CD14-positive monocyte (primary cell): ENCODE results near the gene CHRNA9. TPM values are rescaled to one million over a fixed set of nuclear protein-coding genes. Genes with fewer than 3 reads are reported as not detected.

Source experiments
- DNase-seq, 3 donors: peaks; one replicate each; pipeline ENCODE4 v3.0.0-alpha.2; 2011 to 2022
- H2AFZ ChIP-seq: 2 replicates; pipeline ENCODE4 v1.6.0; 2012; ENCODE audit warnings: mild to moderate bottlenecking, low read depth, low read length, inconsistent platforms; ENCODE audit not compliant: insufficient read depth, poor library complexity, severe bottlenecking
- H3K27ac ChIP-seq, 2 donors: 1 replicate in 1 of 2; 2 replicates in 1 of 2; pipeline ENCODE4 v1.5.1; 2012 to 2013; ENCODE audit warnings: low read length in 2 of 2, control low read depth in 1 of 2, inconsistent platforms in 1 of 2, low read depth in 1 of 2, mild to moderate bottlenecking in 1 of 2
- H3K27me3 ChIP-seq, 2 donors: one replicate each; pipeline versions ENCODE4 v1.6.0 to v1.6.1; 2011 to 2013; ENCODE audit warnings: low read length in 2 of 2; ENCODE audit not compliant: control insufficient read depth in 2 of 2, insufficient read depth in 2 of 2
- H3K36me3 ChIP-seq, 2 donors: replicated peaks in 1 of 2; 1 replicate in 1 of 2; 2 replicates in 1 of 2; pipeline versions ENCODE4 v1.5.1 to v1.6.1; 2012 to 2013; ENCODE audit warnings: low read length in 2 of 2, control low read depth in 1 of 2, inconsistent platforms in 1 of 2, mild to moderate bottlenecking in 1 of 2; ENCODE audit not compliant: insufficient read depth in 2 of 2, control insufficient read depth in 1 of 2
- H3K4me1 ChIP-seq, 2 donors: 1 replicate in 1 of 2; 2 replicates in 1 of 2; pipeline versions ENCODE4 v1.5.1 to v1.6.1; 2012 to 2013; ENCODE audit warnings: low read length in 2 of 2, control low read depth in 1 of 2, inconsistent platforms in 1 of 2, mild to moderate bottlenecking in 1 of 2, moderate library complexity in 1 of 2; ENCODE audit not compliant: insufficient read depth in 2 of 2, control insufficient read depth in 1 of 2
- H3K4me2 ChIP-seq: replicated peaks from 2 replicates; pipeline ENCODE3; 2012; ENCODE audit warnings: low read length, moderate library complexity, mild to moderate bottlenecking; ENCODE audit not compliant: poor library complexity, severe bottlenecking; ENCODE audit errors: extremely low read depth
- H3K4me3 ChIP-seq, 3 experiments: fragments of 200-600 bp in 1 of 3; sonication (generic) in 1 of 3; replicated peaks in 1 of 3; 1 replicate in 2 of 3; 2 replicates in 1 of 3; pipeline ENCODE4 v1.5.1; 2011 to 2013; ENCODE audit warnings: low read length in 3 of 3, mild to moderate bottlenecking in 3 of 3, control low read depth in 2 of 3, low read depth in 2 of 3, inconsistent platforms in 1 of 3, moderate library complexity in 1 of 3
- H3K79me2 ChIP-seq: 2 replicates; pipeline ENCODE4 v1.6.0; 2012; ENCODE audit warnings: mild to moderate bottlenecking, control low read depth, inconsistent platforms, low read length, moderate library complexity; ENCODE audit not compliant: insufficient read depth
- H3K9ac ChIP-seq: 2 replicates; pipeline ENCODE4 v1.6.0; 2017; ENCODE audit warnings: low read length, mild to moderate bottlenecking; ENCODE audit not compliant: insufficient read depth, poor library complexity, severe bottlenecking
- H3K9me3 ChIP-seq, 2 donors: replicated peaks in 1 of 2; 1 replicate in 1 of 2; 2 replicates in 1 of 2; pipeline versions ENCODE4 v1.5.1 to v1.6.1; 2012 to 2013; ENCODE audit warnings: low read length in 2 of 2, control low read depth in 1 of 2; ENCODE audit not compliant: control insufficient read depth in 1 of 2, insufficient read depth in 1 of 2
- H4K20me1 ChIP-seq: 2 replicates; pipeline ENCODE4 v1.6.0; 2012; ENCODE audit warnings: mild to moderate bottlenecking, low read length, control low read depth, moderate library complexity; ENCODE audit not compliant: insufficient read depth
- H3K27ac Mint-ChIP-seq, 7 donors: one replicate each; pipeline ENCODE4 v1.8.0; 2020; ENCODE audit warnings: mild to moderate bottlenecking in 7 of 7, mixed read lengths in 7 of 7, moderate library complexity in 6 of 7, inconsistent platforms in 2 of 7
- H3K27me3 Mint-ChIP-seq, 3 donors: one replicate each; pipeline ENCODE4 v1.8.0; 2021 to 2022; ENCODE audit warnings: low read depth in 3 of 3, mild to moderate bottlenecking in 3 of 3, mixed read lengths in 3 of 3, moderate library complexity in 3 of 3, inconsistent platforms in 1 of 3
- H3K36me3 Mint-ChIP-seq, 2 donors: one replicate each; pipeline ENCODE4 v1.8.0; 2020; ENCODE audit warnings: mixed read lengths in 2 of 2, inconsistent platforms in 1 of 2, mild to moderate bottlenecking in 1 of 2
- H3K4me1 Mint-ChIP-seq: one replicate; pipeline ENCODE4 v1.8.0; 2020; ENCODE audit warnings: mild to moderate bottlenecking, mixed read lengths
- H3K4me3 Mint-ChIP-seq, 2 donors: one replicate each; pipeline ENCODE4 v1.8.0; 2020; ENCODE audit warnings: mild to moderate bottlenecking in 2 of 2, mixed read lengths in 2 of 2, moderate library complexity in 1 of 2
- H3K9me3 Mint-ChIP-seq, 7 donors: one replicate each; pipeline ENCODE4 v1.8.0; 2020 to 2022; ENCODE audit warnings: mixed read lengths in 7 of 7, mild to moderate bottlenecking in 6 of 7, moderate library complexity in 6 of 7, inconsistent platforms in 2 of 7
- WGBS: methylation state at CpG from one replicate; pipeline ENCODE4 v1.1.5; 2013; ENCODE audit warnings: missing lambda C conversion rate; ENCODE audit not compliant: insufficient coverage; 5-methylcytosine and 5-hydroxymethylcytosine counted together
- intact Hi-C, 2 donors: fragments of 100-400 bp; cut with micrococcal nuclease; formaldehyde crosslinking; loops; one replicate each; pipeline versions ENCODE4 v1.15.0 to v1.15.1; 2023
- polyA plus RNA-seq, 3 donors: library from polyadenylated mRNA; depleted of rRNA in 1 of 3; unstranded in 2 of 3; stranded (reverse) in 1 of 3; fragments of 300-500 nt in 2 of 3; fragments of >200 nt in 1 of 3; fragmentation: Illumina TruSeq in 2 of 3; gene quantifications; 1 replicate in 2 of 3; 2 replicates in 1 of 3; pipeline ENCODE4 v1.2.3, GENCODE V29; 2012 to 2021
- TF ChIP-seq, protein P1 (sequence below): fragments of 200-600 bp; IDR thresholded peaks from one replicate; pipeline ENCODE4 v1.8.0; 2022; ENCODE audit warnings: antibody characterized with exemption, mild to moderate bottlenecking

Gene CHRNA9
- polyA plus RNA-seq, 3 donors = not detected

DNA sequence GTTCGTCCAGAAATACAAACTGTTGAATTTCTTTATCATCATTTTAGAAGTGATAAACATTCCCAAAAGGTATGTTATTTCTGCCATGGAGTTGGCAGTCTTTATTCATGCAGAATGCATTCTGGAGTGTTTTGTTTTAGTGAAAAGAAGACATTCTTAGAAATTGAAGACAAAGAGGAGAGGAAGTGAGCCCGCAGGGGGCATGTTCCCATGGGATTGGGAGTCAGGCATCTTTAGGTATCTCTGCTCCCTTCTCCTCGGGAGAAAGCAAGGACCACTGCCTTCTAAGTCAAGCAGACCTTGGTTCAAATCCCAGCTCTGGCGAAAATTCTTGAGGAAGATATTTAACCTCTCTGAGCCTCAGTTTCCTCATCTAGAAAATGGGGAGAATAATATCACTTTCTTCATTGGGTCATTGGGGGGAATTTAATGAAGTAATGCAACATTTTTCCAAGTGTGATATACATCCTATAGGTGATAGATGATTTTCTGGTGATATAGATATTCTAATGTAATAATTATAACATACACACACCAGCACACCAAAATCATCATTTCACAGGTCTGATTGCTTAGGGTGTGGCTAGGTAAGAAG lies 26.5 kb upstream of the CHRNA9 start:
- Histone ChIP-seq H3K4me1 (peaks cover 54 to 59% of the 10 kb centered on the region in 2 donors), H3K9me3 (no peaks in the 10 kb centered on the region), H4K20me1 (no peaks in the 10 kb centered on the region), H3K79me2 (no peaks in the 10 kb centered on the region), H3K27ac (peak overlapping the region; percentile 68 to 89), H3K27me3 (no peaks in the 10 kb centered on the region), H2AFZ (no peak overlapping the region), H3K4me3 (peak overlapping the region in 2 of 3 experiments; percentile 23 to 71), H3K4me2 (peak overlapping the region; percentile 76), H3K36me3 (no peaks in the 10 kb centered on the region), H3K9ac (peak overlapping the region; percentile 55)
- H3K4me3 Mint-ChIP-seq = peak overlapping the region; percentile 75 to 84
- WGBS = 73% methylated on average over 2 of the region's 4 CpGs
- no peaks in the 10 kb centered on the region for H3K36me3 Mint-ChIP-seq
- peaks cover 61% of the 10 kb centered on the region for H3K4me1 Mint-ChIP-seq
- TF ChIP-seq, protein P1, sequence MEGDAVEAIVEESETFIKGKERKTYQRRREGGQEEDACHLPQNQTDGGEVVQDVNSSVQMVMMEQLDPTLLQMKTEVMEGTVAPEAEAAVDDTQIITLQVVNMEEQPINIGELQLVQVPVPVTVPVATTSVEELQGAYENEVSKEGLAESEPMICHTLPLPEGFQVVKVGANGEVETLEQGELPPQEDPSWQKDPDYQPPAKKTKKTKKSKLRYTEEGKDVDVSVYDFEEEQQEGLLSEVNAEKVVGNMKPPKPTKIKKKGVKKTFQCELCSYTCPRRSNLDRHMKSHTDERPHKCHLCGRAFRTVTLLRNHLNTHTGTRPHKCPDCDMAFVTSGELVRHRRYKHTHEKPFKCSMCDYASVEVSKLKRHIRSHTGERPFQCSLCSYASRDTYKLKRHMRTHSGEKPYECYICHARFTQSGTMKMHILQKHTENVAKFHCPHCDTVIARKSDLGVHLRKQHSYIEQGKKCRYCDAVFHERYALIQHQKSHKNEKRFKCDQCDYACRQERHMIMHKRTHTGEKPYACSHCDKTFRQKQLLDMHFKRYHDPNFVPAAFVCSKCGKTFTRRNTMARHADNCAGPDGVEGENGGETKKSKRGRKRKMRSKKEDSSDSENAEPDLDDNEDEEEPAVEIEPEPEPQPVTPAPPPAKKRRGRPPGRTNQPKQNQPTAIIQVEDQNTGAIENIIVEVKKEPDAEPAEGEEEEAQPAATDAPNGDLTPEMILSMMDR = no peak
- peaks cover 7 to 16% (median 8%) of the 10 kb centered on the region in 3 donors for H3K27me3 Mint-ChIP-seq
- H3K9me3 Mint-ChIP-seq = peaks cover 0 to 6% (median 0%) of the 10 kb centered on the region in 7 donors
- H3K27ac Mint-ChIP-seq = peak overlapping the region; percentile 88 to 98 (median 97)
- intact Hi-C loops = loop anchor here (5.0 to 10.0 kb wide), 5 partner anchors 66 to 416 kb away; partner anchors contain the start of gene N4BP2 (in 1 of the 2)
- DNase-seq = no peak

DNA sequence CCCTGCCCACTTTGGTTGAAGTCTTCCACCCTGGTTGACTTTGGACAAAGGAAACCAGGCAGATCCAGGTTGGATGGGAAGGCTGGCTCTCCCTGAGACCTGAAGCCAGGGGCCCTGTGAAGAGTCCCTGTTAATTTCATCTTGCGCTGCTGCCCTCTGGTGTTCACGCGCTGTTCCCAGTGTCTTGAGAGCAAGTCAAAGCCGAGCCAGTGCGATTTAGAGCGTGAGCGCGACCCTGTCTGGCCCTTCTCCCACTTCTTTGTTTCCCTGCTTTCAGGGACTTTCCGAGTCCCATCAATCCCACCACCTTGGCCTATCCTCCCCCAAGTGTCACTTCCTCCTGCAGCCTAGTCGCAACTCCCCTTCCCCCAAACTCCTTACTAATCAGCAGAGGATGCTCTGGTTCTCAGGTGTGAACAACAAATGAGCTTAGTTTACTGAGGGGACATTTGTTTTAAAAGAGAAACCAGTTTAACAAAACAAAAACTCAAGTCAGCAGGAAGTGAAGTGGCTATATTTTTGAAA lies 25.8 kb upstream of the CHRNA9 start:
- H3K9ac ChIP-seq = no peak overlapping the region
- no peak overlapping the region for H3K4me3 ChIP-seq
- no peaks in the 10 kb centered on the region for H3K79me2 ChIP-seq
- peaks cover 64% of the 10 kb centered on the region for H3K4me1 Mint-ChIP-seq
- peak overlapping the region in 1 of 2 donors; percentile 89 for H3K27ac ChIP-seq
- H3K4me1 ChIP-seq = peaks cover 54 to 59% of the 10 kb centered on the region in 2 donors
- intact Hi-C loops = loop anchor here (5.0 to 10.0 kb wide), 5 partner anchors 67 to 415 kb away; partner anchors contain the start of gene N4BP2 (in 1 of the 2)
- H3K36me3 Mint-ChIP-seq = no peaks in the 10 kb centered on the region
- no peaks in the 10 kb centered on the region for H3K27me3 ChIP-seq
- no peaks in the 10 kb centered on the region for H3K36me3 ChIP-seq
- DNase-seq = peak; percentile 74 to 85 (median 80)
- 1% methylated on average over 9 of the region's 10 CpGs for WGBS
- H3K4me3 Mint-ChIP-seq = peak overlapping the region; percentile 60 to 83
- H3K9me3 Mint-ChIP-seq = peaks cover 0 to 6% (median 0%) of the 10 kb centered on the region in 7 donors
- peak overlapping the region; percentile 48 for H2AFZ ChIP-seq
- no peaks in the 10 kb centered on the region for H4K20me1 ChIP-seq
- TF ChIP-seq, protein P1 = peak; percentile 87
- H3K27me3 Mint-ChIP-seq = peaks cover 7 to 16% (median 8%) of the 10 kb centered on the region in 3 donors
- no peaks in the 10 kb centered on the region for H3K9me3 ChIP-seq
- peak overlapping the region; percentile 87 to 98 (median 97) for H3K27ac Mint-ChIP-seq
- peak overlapping the region; percentile 27 for H3K4me2 ChIP-seq
